Measurements from ENCODE around the gene RIPK4.

- TF ChIP-seq POLR2A (IDR thresholded peaks at IDR 0.05) (no peak), CTCF (IDR thresholded peaks at IDR 0.05) (no peak)
Observed at GRCh38 chr21:41795726-41796125, 28.9 kb upstream of the RIPK4 start.

All from testis (tissue), 2 donors.